Measurements from ENCODE around the gene ADARB2. TPM values are rescaled to one million over a fixed set of nuclear protein-coding genes. Genes with fewer than 3 reads are reported as not detected.

The ADARB2 gene
- total and polyA plus RNA-seq, 4 donors, result under 0.01 to 0.79 TPM; not detected in 2

GRCh38 chr10:1320739-1321320 is 416.5 kb downstream of the ADARB2 start:
- no peaks in the 10 kb centered on the region for H3K9me3 ChIP-seq (ENCODE audit: control insufficient read depth, low read length)
- H3K27me3 ChIP-seq (ENCODE audit: control insufficient read depth in 1 of 2, insufficient read depth in 2 of 2, low read length in 1 of 2), result no peaks in the 10 kb centered on the region
- intact Hi-C loops (cut with DNase I), result no loop called here
- H3K4me1 ChIP-seq (ENCODE audit: control insufficient read depth in 1 of 2, insufficient read depth in 2 of 2, low read length in 2 of 2), result no peaks in the 10 kb centered on the region
- DNase-seq (no peak), ATAC-seq (ENCODE audit: low FRiP score) (no peak)
- 85 to 90% methylated on average over 3 of the region's 3 CpGs for WGBS, 2 donors
- no peaks in the 10 kb centered on the region for H3K36me3 ChIP-seq (ENCODE audit: control insufficient read depth in 1 of 2, insufficient read depth in 2 of 2, low read length in 1 of 2)
- H3K4me3 ChIP-seq (ENCODE audit: low read length in 2 of 2), result no peak overlapping the region
- no peak overlapping the region for H3K27ac ChIP-seq (ENCODE audit: low read depth in 1 of 2, low read length in 2 of 2)

- DNase-seq (no peak), ATAC-seq (ENCODE audit: low FRiP score) (no peak)
- H3K4me3 ChIP-seq (ENCODE audit: low read length in 2 of 2), result no peak overlapping the region
- WGBS, 2 donors, result 7 to 11% methylated on average over 8 of the region's 8 CpGs
- intact Hi-C loops (cut with DNase I), result no loop called here
- no peaks in the 10 kb centered on the region for H3K27me3 ChIP-seq (ENCODE audit: control insufficient read depth in 1 of 2, insufficient read depth in 2 of 2, low read length in 1 of 2)
- no peaks in the 10 kb centered on the region for H3K36me3 ChIP-seq (ENCODE audit: control insufficient read depth in 1 of 2, insufficient read depth in 2 of 2, low read length in 1 of 2)
- H3K9me3 ChIP-seq (ENCODE audit: control insufficient read depth, low read length), result no peaks in the 10 kb centered on the region
- H3K27ac ChIP-seq (ENCODE audit: low read depth in 1 of 2, low read length in 2 of 2), result no peak overlapping the region
- H3K4me1 ChIP-seq (ENCODE audit: control insufficient read depth in 1 of 2, insufficient read depth in 2 of 2, low read length in 2 of 2), result no peaks in the 10 kb centered on the region
These were observed 420.5 kb downstream of the ADARB2 start for GRCh38 chr10:1316809-1317143.

- intact Hi-C loops (cut with DNase I), result no loop called here
- H3K9me3 ChIP-seq (ENCODE audit: control insufficient read depth, low read length), result no peaks in the 10 kb centered on the region
- H3K4me3 ChIP-seq (ENCODE audit: low read length in 2 of 2), result no peak overlapping the region
- DNase-seq, result no peak
- ATAC-seq (ENCODE audit: low FRiP score), result no peak
- H3K27me3 ChIP-seq (ENCODE audit: control insufficient read depth in 1 of 2, insufficient read depth in 2 of 2, low read length in 1 of 2), result no peaks in the 10 kb centered on the region
- H3K36me3 ChIP-seq (ENCODE audit: control insufficient read depth in 1 of 2, insufficient read depth in 2 of 2, low read length in 1 of 2), result no peaks in the 10 kb centered on the region
- H3K27ac ChIP-seq (ENCODE audit: low read depth in 1 of 2, low read length in 2 of 2), result no peak overlapping the region
- WGBS, 2 donors, result 32 to 46% methylated on average over 16 of the region's 16 CpGs
- H3K4me1 ChIP-seq (ENCODE audit: control insufficient read depth in 1 of 2, insufficient read depth in 2 of 2, low read length in 2 of 2), result no peaks in the 10 kb centered on the region
These were observed 421.1 kb downstream of the ADARB2 start for GRCh38 chr10:1316121-1316808.

- ATAC-seq (ENCODE audit: low FRiP score), result no peak
- Histone ChIP-seq H3K36me3 (ENCODE audit: control insufficient read depth in 1 of 2, insufficient read depth in 2 of 2, low read length in 1 of 2) (no peaks in the 10 kb centered on the region), H3K9me3 (ENCODE audit: control insufficient read depth, low read length) (no peaks in the 10 kb centered on the region), H3K27ac (ENCODE audit: low read depth in 1 of 2, low read length in 2 of 2) (no peak overlapping the region), H3K27me3 (ENCODE audit: control insufficient read depth in 1 of 2, insufficient read depth in 2 of 2, low read length in 1 of 2) (no peaks in the 10 kb centered on the region), H3K4me3 (ENCODE audit: low read length in 2 of 2) (no peak overlapping the region), H3K4me1 (ENCODE audit: control insufficient read depth in 1 of 2, insufficient read depth in 2 of 2, low read length in 2 of 2) (no peaks in the 10 kb centered on the region)
- intact Hi-C loops (cut with DNase I), result no loop called here
- no peak for DNase-seq
- WGBS, 2 donors, result 95 to 97% methylated on average over 10 of the region's 10 CpGs
These were observed 422.1 kb downstream of the ADARB2 start for GRCh38 chr10:1315178-1315577.

GRCh38 chr10:1311726-1312125 is 425.6 kb downstream of the ADARB2 start:
- Histone ChIP-seq H3K36me3 (ENCODE audit: control insufficient read depth in 1 of 2, insufficient read depth in 2 of 2, low read length in 1 of 2) (no peaks in the 10 kb centered on the region), H3K4me3 (ENCODE audit: low read length in 2 of 2) (no peak overlapping the region), H3K27ac (ENCODE audit: low read depth in 1 of 2, low read length in 2 of 2) (no peak overlapping the region), H3K4me1 (ENCODE audit: control insufficient read depth in 1 of 2, insufficient read depth in 2 of 2, low read length in 2 of 2) (no peaks in the 10 kb centered on the region), H3K9me3 (ENCODE audit: control insufficient read depth, low read length) (no peaks in the 10 kb centered on the region), H3K27me3 (ENCODE audit: control insufficient read depth in 1 of 2, insufficient read depth in 2 of 2, low read length in 1 of 2) (no peaks in the 10 kb centered on the region)
- 97% methylated on average over 7 of the region's 7 CpGs for WGBS, 2 donors
- ATAC-seq (ENCODE audit: low FRiP score) (no peak), DNase-seq (no peak)
- intact Hi-C loops (cut with DNase I), result no loop called here

GRCh38 chr10:1310271-1310789 is 427.0 kb downstream of the ADARB2 start:
- WGBS, 2 donors, result 66 to 71% methylated on average over 9 of the region's 9 CpGs
- Histone ChIP-seq H3K36me3 (ENCODE audit: control insufficient read depth in 1 of 2, insufficient read depth in 2 of 2, low read length in 1 of 2) (no peaks in the 10 kb centered on the region), H3K4me3 (ENCODE audit: low read length in 2 of 2) (no peak overlapping the region), H3K27ac (ENCODE audit: low read depth in 1 of 2, low read length in 2 of 2) (no peak overlapping the region), H3K4me1 (ENCODE audit: control insufficient read depth in 1 of 2, insufficient read depth in 2 of 2, low read length in 2 of 2) (no peaks in the 10 kb centered on the region), H3K27me3 (ENCODE audit: control insufficient read depth in 1 of 2, insufficient read depth in 2 of 2, low read length in 1 of 2) (no peaks in the 10 kb centered on the region), H3K9me3 (ENCODE audit: control insufficient read depth, low read length) (no peaks in the 10 kb centered on the region)
- DNase-seq, result no peak
- intact Hi-C loops (cut with DNase I), result no loop called here
- ATAC-seq (ENCODE audit: low FRiP score), result no peak

- no peaks in the 10 kb centered on the region for H3K27me3 ChIP-seq (ENCODE audit: control insufficient read depth in 1 of 2, insufficient read depth in 2 of 2, low read length in 1 of 2)
- H3K4me3 ChIP-seq (ENCODE audit: low read length in 2 of 2), result no peak overlapping the region
- DNase-seq (no peak), ATAC-seq (ENCODE audit: low FRiP score) (no peak)
- intact Hi-C loops (cut with DNase I), result no loop called here
- no peaks in the 10 kb centered on the region for H3K9me3 ChIP-seq (ENCODE audit: control insufficient read depth, low read length)
- no peaks in the 10 kb centered on the region for H3K4me1 ChIP-seq (ENCODE audit: control insufficient read depth in 1 of 2, insufficient read depth in 2 of 2, low read length in 2 of 2)
- peak overlapping the region in 1 of 2 donors; percentile 3 for H3K27ac ChIP-seq (ENCODE audit: low read depth in 1 of 2, low read length in 2 of 2)
- WGBS, 2 donors, result 69 to 79% methylated on average over 7 of the region's 7 CpGs
- no peaks in the 10 kb centered on the region for H3K36me3 ChIP-seq (ENCODE audit: control insufficient read depth in 1 of 2, insufficient read depth in 2 of 2, low read length in 1 of 2)
These were observed 427.6 kb downstream of the ADARB2 start for GRCh38 chr10:1309617-1310270.

- Histone ChIP-seq H3K36me3 (ENCODE audit: control insufficient read depth in 1 of 2, insufficient read depth in 2 of 2, low read length in 1 of 2) (no peaks in the 10 kb centered on the region), H3K9me3 (ENCODE audit: control insufficient read depth, low read length) (no peaks in the 10 kb centered on the region), H3K4me3 (ENCODE audit: low read length in 2 of 2) (no peak overlapping the region), H3K27me3 (ENCODE audit: control insufficient read depth in 1 of 2, insufficient read depth in 2 of 2, low read length in 1 of 2) (no peaks in the 10 kb centered on the region), H3K27ac (ENCODE audit: low read depth in 1 of 2, low read length in 2 of 2) (no peak overlapping the region), H3K4me1 (ENCODE audit: control insufficient read depth in 1 of 2, insufficient read depth in 2 of 2, low read length in 2 of 2) (no peaks in the 10 kb centered on the region)
- ATAC-seq (ENCODE audit: low FRiP score), result no peak
- intact Hi-C loops (cut with DNase I), result no loop called here
- WGBS, 2 donors, result 53 to 57% methylated on average over 8 of the region's 8 CpGs
- DNase-seq, result no peak
These were observed 428.2 kb downstream of the ADARB2 start for GRCh38 chr10:1308962-1309616.

Measured in aorta (tissue), 5 donors.